DND-41 (cell line): ENCODE measurements around the gene OPHN1.

Experiments
- EZH2 ChIP-seq: IDR thresholded peaks from 3 replicates; pipeline ENCODE4 v1.6.1; 2012; ENCODE audit warnings: borderline replicate concordance, low read depth, mild to moderate bottlenecking, moderate library complexity, low read length, inconsistent platforms; ENCODE audit not compliant: severe bottlenecking
- TF ChIP-seq, protein P1 (sequence below): IDR thresholded peaks from 2 replicates; pipeline ENCODE4 v1.5.1; 2012; ENCODE audit warnings: borderline replicate concordance, low read length, moderate library complexity, mild to moderate bottlenecking; ENCODE audit not compliant: poor library complexity, severe bottlenecking; ENCODE audit errors: extremely low read depth

GRCh38 chrX:68199062-68199848, 234.0 kb downstream of the OPHN1 start:
- TF ChIP-seq, protein P1, sequence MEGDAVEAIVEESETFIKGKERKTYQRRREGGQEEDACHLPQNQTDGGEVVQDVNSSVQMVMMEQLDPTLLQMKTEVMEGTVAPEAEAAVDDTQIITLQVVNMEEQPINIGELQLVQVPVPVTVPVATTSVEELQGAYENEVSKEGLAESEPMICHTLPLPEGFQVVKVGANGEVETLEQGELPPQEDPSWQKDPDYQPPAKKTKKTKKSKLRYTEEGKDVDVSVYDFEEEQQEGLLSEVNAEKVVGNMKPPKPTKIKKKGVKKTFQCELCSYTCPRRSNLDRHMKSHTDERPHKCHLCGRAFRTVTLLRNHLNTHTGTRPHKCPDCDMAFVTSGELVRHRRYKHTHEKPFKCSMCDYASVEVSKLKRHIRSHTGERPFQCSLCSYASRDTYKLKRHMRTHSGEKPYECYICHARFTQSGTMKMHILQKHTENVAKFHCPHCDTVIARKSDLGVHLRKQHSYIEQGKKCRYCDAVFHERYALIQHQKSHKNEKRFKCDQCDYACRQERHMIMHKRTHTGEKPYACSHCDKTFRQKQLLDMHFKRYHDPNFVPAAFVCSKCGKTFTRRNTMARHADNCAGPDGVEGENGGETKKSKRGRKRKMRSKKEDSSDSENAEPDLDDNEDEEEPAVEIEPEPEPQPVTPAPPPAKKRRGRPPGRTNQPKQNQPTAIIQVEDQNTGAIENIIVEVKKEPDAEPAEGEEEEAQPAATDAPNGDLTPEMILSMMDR: no peak
- TF ChIP-seq EZH2: no peak
